GM23248 (cell line): ENCODE results near the gene CASP9. TPM values are rescaled to one million over a fixed set of nuclear protein-coding genes. Genes with fewer than 3 reads are reported as not detected.
"Not testable (repeated sequence)": the region's sequence is repeated elsewhere in the genome, so short reads cannot be mapped to it uniquely, and the experiment has no call there.

Source experiments
- DNase-seq: peaks from one replicate; pipeline ENCODE4 v3.0.0-alpha.2; 2015
- H2AFZ ChIP-seq: fragments of 200-600 bp; sonication (generic); 2 replicates; pipeline ENCODE4 v1.6.1; 2016; ENCODE audit warnings: antibody characterized with exemption
- H3F3A ChIP-seq: fragments of 200-600 bp; sonication (generic); 2 replicates; pipeline ENCODE4 v1.6.1; 2016; ENCODE audit warnings: mild to moderate bottlenecking, antibody characterized with exemption, mixed run types; ENCODE audit not compliant: insufficient read depth
- H3K27ac ChIP-seq: fragments of 200-600 bp; sonication (generic); 2 replicates; pipeline ENCODE4 v1.5.1; 2016; ENCODE audit warnings: mild to moderate bottlenecking
- H3K27me3 ChIP-seq: fragments of 200-600 bp; sonication (generic); replicated peaks from 2 replicates; pipeline ENCODE4 v1.6.1; 2016; ENCODE audit warnings: mild to moderate bottlenecking; ENCODE audit not compliant: insufficient read depth
- H3K36me3 ChIP-seq: fragments of 200-600 bp; sonication (generic); 2 replicates; pipeline ENCODE4 v1.6.1; 2016; ENCODE audit warnings: low read depth, mild to moderate bottlenecking
- H3K4me1 ChIP-seq: fragments of 200-600 bp; sonication (generic); 2 replicates; pipeline ENCODE4 v1.6.1; 2016; ENCODE audit warnings: mild to moderate bottlenecking; ENCODE audit not compliant: insufficient read depth
- H3K4me2 ChIP-seq: fragments of 200-600 bp; sonication (generic); one replicate; pipeline ENCODE4 v1.6.1; 2016; ENCODE audit warnings: mild to moderate bottlenecking; ENCODE audit not compliant: unreplicated experiment
- H3K4me3 ChIP-seq: fragments of 200-600 bp; sonication (generic); 2 replicates; pipeline ENCODE4 v1.5.1; 2016; ENCODE audit warnings: mild to moderate bottlenecking
- H3K79me2 ChIP-seq: fragments of 200-600 bp; sonication (generic); 2 replicates; pipeline ENCODE4 v1.6.1; 2016; ENCODE audit warnings: mild to moderate bottlenecking; ENCODE audit not compliant: insufficient read depth
- H3K9ac ChIP-seq: fragments of 200-600 bp; sonication (generic); 2 replicates; pipeline ENCODE4 v1.6.1; 2016; ENCODE audit warnings: mild to moderate bottlenecking
- H3K9me2 ChIP-seq: fragments of 200-600 bp; sonication (generic); 2 replicates; pipeline ENCODE4 v1.6.1; 2016; ENCODE audit warnings: mixed run types, mild to moderate bottlenecking, moderate library complexity; ENCODE audit not compliant: insufficient read depth
- H3K9me3 ChIP-seq: fragments of 200-600 bp; sonication (generic); one replicate; pipeline ENCODE4 v1.6.1; 2017; ENCODE audit warnings: low read depth
- H4K20me1 ChIP-seq: fragments of 200-600 bp; sonication (generic); 2 replicates; pipeline ENCODE4 v1.6.0; 2016; ENCODE audit not compliant: insufficient read depth
- EZH2 ChIP-seq: fragments of 200-600 bp; sonication (generic); IDR thresholded peaks from 2 replicates; pipeline ENCODE4 v1.6.1; 2018; ENCODE audit warnings: antibody characterized with exemption, mild to moderate bottlenecking; ENCODE audit not compliant: insufficient read depth, poor library complexity, severe bottlenecking
- EZH2phosphoT487 ChIP-seq: fragments of 200-600 bp; sonication (generic); IDR thresholded peaks from 2 replicates; pipeline ENCODE4 v1.6.1; 2018; ENCODE audit warnings: antibody characterized with exemption, moderate library complexity, mild to moderate bottlenecking, low read depth; ENCODE audit not compliant: insufficient read depth
- WGBS, 2 experiments: methylation state at CpG; one replicate each; pipeline ENCODE4 v1.1.6; 2015 to 2017; ENCODE audit warnings: low lambda C conversion rate in 2 of 2, low coverage in 1 of 2; ENCODE audit errors: missing lambda C conversion rate in 2 of 2; 5-methylcytosine and 5-hydroxymethylcytosine counted together
- in situ Hi-C: fragments of 300-500 bp; cut with MboI; formaldehyde crosslinking; loops from 2 replicates; pipeline ENCODE4 v1.15.0; 2020
- polyA plus RNA-seq: library from polyadenylated mRNA; unstranded; fragments of >200 nt; fragmentation: Nextera tagmentation; extraction: Ambion mirVana; gene quantifications from 2 replicates; pipeline ENCODE4 v1.2.1, GENCODE V29; 2016
- total RNA-seq: library from RNA; depleted of rRNA; stranded (reverse); fragments of >200 nt; shearing (Covaris generic); gene quantifications from 2 replicates; pipeline ENCODE4 v1.2.3, GENCODE V29; 2014

Gene CASP9
- total and polyA plus RNA-seq, 2 experiments from 2014 or later, result 6.7 to 15.8 TPM

- WGBS, 2 experiments, result 62 to 63% methylated on average over 17 of the region's 17 CpGs
- Histone ChIP-seq H4K20me1 (no peaks in the 10 kb centered on the region), H3K27ac (no peak overlapping the region), H3K4me2 (no peak overlapping the region), H3F3A (no peaks in the 10 kb centered on the region), H3K36me3 (no peaks in the 10 kb centered on the region), H3K4me3 (no peak overlapping the region), H2AFZ (no peak overlapping the region), H3K9me2 (no peaks in the 10 kb centered on the region), H3K4me1 (no peaks in the 10 kb centered on the region), H3K79me2 (no peaks in the 10 kb centered on the region), H3K9ac (no peak overlapping the region), H3K9me3 (no peaks in the 10 kb centered on the region), H3K27me3 (no peaks in the 10 kb centered on the region)
- TF ChIP-seq EZH2, result no peak
- peak; percentile 80 for DNase-seq
- in situ Hi-C loops, result no loop called here
Measured at GRCh38 chr1:15501208-15502032, 22.6 kb downstream of the CASP9 start.

- Histone ChIP-seq H3K27ac (no peak overlapping the region), H2AFZ (no peak overlapping the region), H3K4me3 (no peak overlapping the region), H3K27me3 (no peaks in the 10 kb centered on the region), H3K36me3 (no peaks in the 10 kb centered on the region), H3F3A (no peaks in the 10 kb centered on the region), H3K79me2 (no peaks in the 10 kb centered on the region), H3K9me2 (no peaks in the 10 kb centered on the region), H4K20me1 (no peaks in the 10 kb centered on the region), H3K9me3 (no peaks in the 10 kb centered on the region), H3K4me1 (no peaks in the 10 kb centered on the region), H3K4me2 (no peak overlapping the region), H3K9ac (no peak overlapping the region)
- in situ Hi-C loops, result no loop called here
- DNase-seq, result no peak
- TF ChIP-seq EZH2 (no peak), EZH2phosphoT487 (no peak)
- WGBS, 2 experiments, result 75% methylated on average over 17 to 19 of the region's 19 CpGs
Measured at GRCh38 chr1:15500184-15501178, 23.5 kb downstream of the CASP9 start.

- in situ Hi-C loops, result no loop called here
- TF ChIP-seq EZH2phosphoT487, result no peak
- TF ChIP-seq EZH2, result no peak
Measured at GRCh38 chr1:15493869-15494390, 30.1 kb downstream of the CASP9 start.

GRCh38 chr1:15492596-15492995, 31.4 kb downstream of the CASP9 start:
- Histone ChIP-seq H3K4me2 (no peak overlapping the region), H3K27ac (no peak overlapping the region), H3K4me1 (no peaks in the 10 kb centered on the region), H4K20me1 (no peaks in the 10 kb centered on the region), H2AFZ (no peak overlapping the region), H3K36me3 (no peaks in the 10 kb centered on the region), H3F3A (no peaks in the 10 kb centered on the region), H3K27me3 (no peaks in the 10 kb centered on the region), H3K4me3 (no peak overlapping the region), H3K9me2 (no peaks in the 10 kb centered on the region), H3K9ac (no peak overlapping the region), H3K9me3 (no peaks in the 10 kb centered on the region), H3K79me2 (no peaks in the 10 kb centered on the region)
- in situ Hi-C loops, result no loop called here
- TF ChIP-seq EZH2 (no peak), EZH2phosphoT487 (no peak)
- 67 to 73% methylated on average over 5 of the region's 5 CpGs for WGBS, 2 experiments
- no peak for DNase-seq

More at GRCh38 chr1:15493869-15494390, 30.1 kb downstream of the CASP9 start:
- Histone ChIP-seq H3K9ac (no peak overlapping the region), H3K27ac (no peak overlapping the region), H3K36me3 (no peaks in the 10 kb centered on the region), H2AFZ (no peak overlapping the region), H3K4me1 (no peaks in the 10 kb centered on the region), H3K9me2 (no peaks in the 10 kb centered on the region), H3K9me3 (no peaks in the 10 kb centered on the region), H4K20me1 (no peaks in the 10 kb centered on the region), H3F3A (no peaks in the 10 kb centered on the region), H3K4me2 (no peak overlapping the region), H3K4me3 (no peak overlapping the region), H3K27me3 (no peaks in the 10 kb centered on the region), H3K79me2 (no peaks in the 10 kb centered on the region)
- DNase-seq, result no peak
- WGBS, 2 experiments, result 87 to 92% methylated on average over 9 of the region's 9 CpGs

- H3K4me2 ChIP-seq, H3K9me3 ChIP-seq, H4K20me1 ChIP-seq, in situ Hi-C loops, H3K9ac ChIP-seq, H3K27me3 ChIP-seq, H3K4me3 ChIP-seq, H3K27ac ChIP-seq, H3K36me3 ChIP-seq, H3F3A ChIP-seq, H2AFZ ChIP-seq, H3K79me2 ChIP-seq, H3K9me2 ChIP-seq, H3K4me1 ChIP-seq: not testable (repeated sequence)
- peak; percentile 34 for DNase-seq
- WGBS, 2 experiments, result 71 to 81% methylated on average over 4 of the region's 4 CpGs
Measured at GRCh38 chr1:15491010-15491409, 33.0 kb downstream of the CASP9 start.
